SK-N-MC (cell line): Measurements from ENCODE around the gene NKX6-2.

Experiments
- DNase-seq: peaks from one replicate; pipeline ENCODE4 v3.0.0-alpha.2; 2011; ENCODE audit warnings: low read depth, low spot score
- H3K27ac ChIP-seq: fragments of 200-600 bp; sonication (generic); 2 replicates; pipeline ENCODE4 v1.5.1; 2016; ENCODE audit warnings: mixed run types
- H3K36me3 ChIP-seq: fragments of 200-600 bp; sonication (generic); 2 replicates; pipeline ENCODE4 v1.6.1; 2017; ENCODE audit warnings: antibody characterized with exemption, low read length, mixed read lengths; ENCODE audit not compliant: insufficient read depth
- H3K4me3 ChIP-seq: fragments of 200-600 bp; sonication (generic); 2 replicates; pipeline ENCODE4 v1.5.1; 2016
- H3K9ac ChIP-seq: fragments of 200-600 bp; sonication (generic); 2 replicates; pipeline ENCODE4 v1.8.0; 2017; ENCODE audit warnings: mixed run types, mixed read lengths; ENCODE audit not compliant: insufficient read length
- H3K9me3 ChIP-seq: fragments of 200-600 bp; sonication (generic); 2 replicates; pipeline ENCODE4 v1.6.1; 2017; ENCODE audit warnings: low read depth, mild to moderate bottlenecking, antibody characterized with exemption, low read length, moderate library complexity, mixed read lengths
- EZH2 ChIP-seq: fragments of 200-600 bp; sonication (generic); IDR thresholded peaks from one replicate; pipeline ENCODE4 v1.6.1; 2017; ENCODE audit warnings: antibody characterized with exemption
- FOXP2 ChIP-seq: optimal IDR thresholded peaks from 2 replicates; pipeline ENCODE3; 2011; ENCODE audit warnings: mild to moderate bottlenecking, moderate library complexity; ENCODE audit not compliant: insufficient read depth; ENCODE audit errors: extremely low read length, control extremely low read depth
- POLR2AphosphoS5 ChIP-seq: IDR thresholded peaks from 2 replicates; pipeline ENCODE4 v1.6.1; 2012; ENCODE audit warnings: mild to moderate bottlenecking, low read depth, low read length, borderline replicate concordance

Gene NKX6-2

GRCh38 chr10:132788180-132788830 lies 2.4 kb upstream of the NKX6-2 start:
- Histone ChIP-seq H3K27ac (no peak overlapping the region), H3K9me3 (no peaks in the 10 kb centered on the region), H3K4me3 (no peak overlapping the region), H3K36me3 (no peaks in the 10 kb centered on the region), H3K9ac (no peak overlapping the region)
- TF ChIP-seq FOXP2 (no peak), POLR2AphosphoS5 (no peak), EZH2 (no peak)
- no peak for DNase-seq

GRCh38 chr10:132787495-132788179 lies 1.7 kb upstream of the NKX6-2 start:
- no peaks in the 10 kb centered on the region for H3K36me3 ChIP-seq
- no peak overlapping the region for H3K4me3 ChIP-seq
- H3K9me3 ChIP-seq = no peaks in the 10 kb centered on the region
- no peak for DNase-seq
- H3K27ac ChIP-seq = no peak overlapping the region
- H3K9ac ChIP-seq = no peak overlapping the region
- TF ChIP-seq EZH2 = no peak
- no peak for TF ChIP-seq POLR2AphosphoS5
- no peak for TF ChIP-seq FOXP2

GRCh38 chr10:132786884-132787494 lies 1.0 kb upstream of the NKX6-2 start:
- Histone ChIP-seq H3K36me3 (no peaks in the 10 kb centered on the region), H3K27ac (no peak overlapping the region), H3K9me3 (no peaks in the 10 kb centered on the region), H3K4me3 (no peak overlapping the region), H3K9ac (no peak overlapping the region)
- DNase-seq = no peak
- TF ChIP-seq EZH2 (no peak), POLR2AphosphoS5 (no peak), FOXP2 (no peak)

- TF ChIP-seq FOXP2 (no peak), EZH2 (no peak), POLR2AphosphoS5 (no peak)
- Histone ChIP-seq H3K4me3 (no peak overlapping the region), H3K9ac (no peak overlapping the region), H3K27ac (no peak overlapping the region), H3K9me3 (no peaks in the 10 kb centered on the region), H3K36me3 (no peaks in the 10 kb centered on the region)
- DNase-seq = no peak
Observed at GRCh38 chr10:132786476-132786883, 533 bp upstream of the NKX6-2 start.

GRCh38 chr10:132784866-132785722 lies 853 bp downstream of the NKX6-2 start:
- TF ChIP-seq EZH2 (no peak), POLR2AphosphoS5 (no peak), FOXP2 (no peak)
- Histone ChIP-seq H3K36me3 (no peaks in the 10 kb centered on the region), H3K9ac (no peak overlapping the region), H3K27ac (no peak overlapping the region), H3K4me3 (no peak overlapping the region), H3K9me3 (no peaks in the 10 kb centered on the region)
- DNase-seq = no peak

GRCh38 chr10:132783940-132784865 lies 1.7 kb downstream of the NKX6-2 start:
- Histone ChIP-seq H3K4me3 (no peak overlapping the region), H3K27ac (no peak overlapping the region), H3K9me3 (no peaks in the 10 kb centered on the region), H3K9ac (no peak overlapping the region), H3K36me3 (no peaks in the 10 kb centered on the region)
- DNase-seq = no peak
- TF ChIP-seq POLR2AphosphoS5 (no peak), FOXP2 (no peak), EZH2 (no peak)

- DNase-seq = no peak
Observed at GRCh38 chr10:132783165-132783939, 2.6 kb downstream of the NKX6-2 start.

More at GRCh38 chr10:132783165-132783939, 2.6 kb downstream of the NKX6-2 start:
- H3K27ac ChIP-seq = no peak overlapping the region
- no peaks in the 10 kb centered on the region for H3K9me3 ChIP-seq
- TF ChIP-seq FOXP2 (no peak), EZH2 (no peak), POLR2AphosphoS5 (no peak)
- no peak overlapping the region for H3K9ac ChIP-seq
- H3K4me3 ChIP-seq = no peak overlapping the region
- no peaks in the 10 kb centered on the region for H3K36me3 ChIP-seq
